ENCODE measurements around the gene KPNA3. TPM values are rescaled to one million over a fixed set of nuclear protein-coding genes. Genes with fewer than 3 reads are reported as not detected.

The KPNA3 gene
- total and polyA plus RNA-seq, 4 donors = 10.9 to 22.0 (median 16.6) TPM

GRCh38 chr13:49781806-49782205 is 10.7 kb downstream of the KPNA3 start:
- H3K27me3 ChIP-seq (ENCODE audit: control insufficient read depth in 4 of 4, insufficient read depth in 4 of 4, low read length in 3 of 4) = no peaks in the 10 kb centered on the region
- no peaks in the 10 kb centered on the region for H3K36me3 ChIP-seq (ENCODE audit: control insufficient read depth in 4 of 4, insufficient read depth in 3 of 4, low read depth in 1 of 4, low read length in 3 of 4)
- H3K4me3 ChIP-seq (ENCODE audit: low read depth in 1 of 3, low read length in 3 of 3) = no peak overlapping the region
- H3K9ac ChIP-seq (ENCODE audit: low read depth in 1 of 2, low read length in 2 of 2) = no peak overlapping the region
- 98% methylated on average over 3 of the region's 3 CpGs for WGBS
- H3K4me1 ChIP-seq (ENCODE audit: control insufficient read depth in 4 of 4, insufficient read depth in 4 of 4, low read length in 3 of 4) = peaks cover 5 to 14% (median 11%) of the 10 kb centered on the region in 4 donors
- TF ChIP-seq ATF3 (IDR thresholded peaks at IDR 0.05) (no peak), YY1 (IDR thresholded peaks at IDR 0.05) (no peak), JUND (IDR thresholded peaks at IDR 0.05) (no peak), FOXA1 (IDR thresholded peaks at IDR 0.05) (no peak)
- DNase-seq (ENCODE audit: low spot score) = no peak
- no peak overlapping the region for H3K27ac ChIP-seq (ENCODE audit: low read depth in 1 of 2, low read length in 2 of 2)
- H3K9me3 ChIP-seq (ENCODE audit: control insufficient read depth in 4 of 4, low read length in 3 of 4) = no peaks in the 10 kb centered on the region

- Histone ChIP-seq H3K9ac (ENCODE audit: low read depth in 1 of 2, low read length in 2 of 2) (no peak overlapping the region), H3K27me3 (ENCODE audit: control insufficient read depth in 4 of 4, insufficient read depth in 4 of 4, low read length in 3 of 4) (no peaks in the 10 kb centered on the region), H3K36me3 (ENCODE audit: control insufficient read depth in 4 of 4, insufficient read depth in 3 of 4, low read depth in 1 of 4, low read length in 3 of 4) (no peaks in the 10 kb centered on the region), H3K9me3 (ENCODE audit: control insufficient read depth in 4 of 4, low read length in 3 of 4) (no peaks in the 10 kb centered on the region), H3K4me1 (ENCODE audit: control insufficient read depth in 4 of 4, insufficient read depth in 4 of 4, low read length in 3 of 4) (peaks cover 5 to 17% (median 11%) of the 10 kb centered on the region in 4 donors), H3K4me3 (ENCODE audit: low read depth in 1 of 3, low read length in 3 of 3) (no peak overlapping the region), H3K27ac (ENCODE audit: low read depth in 1 of 2, low read length in 2 of 2) (no peak overlapping the region)
- DNase-seq (ENCODE audit: low spot score) = no peak
- TF ChIP-seq CTCF (IDR thresholded peaks at IDR 0.05; ENCODE audit: low read depth, low read length, missing input control) (no peak), TAF1 (conservative IDR thresholded peaks at IDR 0.05) (no peak), EGR1 (IDR thresholded peaks at IDR 0.05; ENCODE audit: low read depth in 2 of 2) (no peak), NR2F2 (IDR thresholded peaks at IDR 0.05) (no peak), FOXA1 (IDR thresholded peaks at IDR 0.05) (no peak), GABPA (IDR thresholded peaks at IDR 0.05 in 1 of 2, conservative IDR thresholded peaks at IDR 0.05 in 1 of 2) (no peak), JUND (IDR thresholded peaks at IDR 0.05) (no peak), ZBTB33 (IDR thresholded peaks at IDR 0.05) (no peak), FOXA2 (IDR thresholded peaks at IDR 0.05) (no peak)
Measured at GRCh38 chr13:49779721-49780120, 12.8 kb downstream of the KPNA3 start.

GRCh38 chr13:49777746-49778614 is 14.5 kb downstream of the KPNA3 start:
- no peak for DNase-seq (ENCODE audit: low spot score)
- Histone ChIP-seq H3K9me3 (ENCODE audit: control insufficient read depth in 4 of 4, low read length in 3 of 4) (no peaks in the 10 kb centered on the region), H3K9ac (ENCODE audit: low read depth in 1 of 2, low read length in 2 of 2) (no peak overlapping the region), H3K36me3 (ENCODE audit: control insufficient read depth in 4 of 4, insufficient read depth in 3 of 4, low read depth in 1 of 4, low read length in 3 of 4) (no peaks in the 10 kb centered on the region), H3K27ac (ENCODE audit: low read depth in 1 of 2, low read length in 2 of 2) (no peak overlapping the region), H3K27me3 (ENCODE audit: control insufficient read depth in 4 of 4, insufficient read depth in 4 of 4, low read length in 3 of 4) (no peaks in the 10 kb centered on the region), H3K4me3 (ENCODE audit: low read depth in 1 of 3, low read length in 3 of 3) (no peak overlapping the region), H3K4me1 (ENCODE audit: control insufficient read depth in 4 of 4, insufficient read depth in 4 of 4, low read length in 3 of 4) (peaks cover 5 to 15% (median 11%) of the 10 kb centered on the region in 4 donors)
- WGBS = 50% methylated on average over 6 of the region's 6 CpGs
- TF ChIP-seq MAX (IDR thresholded peaks at IDR 0.05) (no peak), RAD21 (IDR thresholded peaks at IDR 0.05) (no peak), YY1 (IDR thresholded peaks at IDR 0.05) (no peak), HNF4G (IDR thresholded peaks at IDR 0.05) (no peak), REST (IDR thresholded peaks at IDR 0.05) (no peak), GABPA (IDR thresholded peaks at IDR 0.05 in 1 of 2, conservative IDR thresholded peaks at IDR 0.05 in 1 of 2) (no peak), FOXA1 (IDR thresholded peaks at IDR 0.05) (no peak), CTCF (IDR thresholded peaks at IDR 0.05; ENCODE audit: low read depth, low read length, missing input control) (no peak), HNF4A (conservative IDR thresholded peaks at IDR 0.05) (no peak), RXRA (IDR thresholded peaks at IDR 0.05) (no peak)

Data from liver (tissue), 9 donors.